HG02642 (cell line): ENCODE data around the gene MGAT5.

Experiments used
- ATAC-seq: cut with Tn5 transposase; IDR thresholded peaks from one replicate; pipeline ENCODE4 v1.9.1; 2021; ENCODE audit warnings: mild to moderate bottlenecking; ENCODE audit not compliant: unreplicated experiment, poor library complexity

The MGAT5 gene

GRCh38 chr2:134482131-134482723 lies 228.4 kb downstream of the MGAT5 start:
- no peak for ATAC-seq

GRCh38 chr2:134482766-134483340 lies 229.0 kb downstream of the MGAT5 start:
- ATAC-seq: no peak

- ATAC-seq: no peak
These were observed 236.0 kb downstream of the MGAT5 start for GRCh38 chr2:134489732-134490384.

DNA sequence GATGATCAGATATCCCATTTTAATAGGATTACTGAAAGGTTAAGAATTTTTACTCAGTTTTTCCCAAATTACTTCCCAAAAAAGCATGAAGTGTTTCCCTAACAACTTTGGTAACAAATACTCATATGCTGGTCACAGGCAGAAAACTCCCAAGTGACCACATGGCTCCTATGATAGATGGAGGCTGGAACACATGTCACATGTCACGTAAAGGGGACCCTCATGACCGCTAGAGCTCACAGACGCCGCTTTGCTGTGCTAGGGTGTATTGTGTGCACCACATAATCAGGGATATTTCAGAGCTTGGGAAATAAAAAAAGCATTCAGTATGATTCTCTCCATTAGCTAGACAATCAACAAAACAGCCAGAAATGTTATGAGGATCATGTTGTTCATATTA lies 236.7 kb downstream of the MGAT5 start:
- ATAC-seq: no peak

- no peak for ATAC-seq
These were observed 237.2 kb downstream of the MGAT5 start for GRCh38 chr2:134491022-134491421.

DNA sequence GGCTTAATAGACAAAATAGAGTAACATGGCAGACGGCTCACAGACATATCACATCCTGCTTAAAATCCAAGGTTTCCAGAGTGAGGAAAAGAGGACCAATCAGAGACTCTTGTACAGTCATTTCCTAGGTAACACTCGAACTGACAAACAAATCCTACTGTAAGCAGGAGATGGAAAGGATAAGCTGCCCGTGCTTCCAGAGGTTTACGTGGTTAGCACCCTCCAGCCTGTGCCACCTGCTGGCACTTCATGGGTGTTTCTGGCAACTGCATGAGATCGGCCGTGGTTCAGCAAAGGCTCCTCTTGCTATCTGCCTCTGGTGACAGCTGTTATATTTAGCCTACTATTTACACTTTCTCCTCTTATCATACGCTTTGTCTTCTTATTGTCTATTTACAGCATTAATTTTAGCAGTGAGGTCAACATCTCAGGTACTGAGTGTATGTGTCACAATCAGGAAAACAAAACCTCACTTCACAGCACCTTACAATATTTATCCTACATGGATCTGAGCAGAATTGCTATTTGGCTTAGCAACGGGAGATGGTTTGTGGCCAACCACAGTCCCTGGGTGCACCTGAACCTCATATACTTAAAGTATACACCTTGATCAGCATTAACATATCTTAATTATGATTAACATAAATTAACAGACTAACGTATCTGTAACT lies 238.0 kb downstream of the MGAT5 start:
- ATAC-seq: no peak

DNA sequence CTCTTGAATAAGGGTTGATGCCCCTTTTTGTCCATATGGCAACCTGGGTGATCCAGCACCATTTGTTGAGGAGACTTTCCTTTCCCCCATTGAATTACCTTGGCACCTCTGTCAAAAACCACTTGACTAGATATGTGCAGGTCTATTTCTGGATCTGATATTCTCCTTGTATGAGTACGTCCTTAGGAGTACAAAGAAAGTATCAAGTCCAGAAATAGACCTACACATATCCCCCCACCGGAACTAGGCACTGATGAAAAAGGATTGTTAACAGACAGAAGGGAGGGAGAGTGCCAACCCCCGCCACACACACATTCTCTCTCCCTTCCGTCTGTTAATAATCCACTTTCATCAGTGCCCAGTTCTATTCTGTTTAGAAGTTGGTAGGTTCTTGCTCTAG lies 239.9 kb downstream of the MGAT5 start:
- ATAC-seq: no peak

DNA sequence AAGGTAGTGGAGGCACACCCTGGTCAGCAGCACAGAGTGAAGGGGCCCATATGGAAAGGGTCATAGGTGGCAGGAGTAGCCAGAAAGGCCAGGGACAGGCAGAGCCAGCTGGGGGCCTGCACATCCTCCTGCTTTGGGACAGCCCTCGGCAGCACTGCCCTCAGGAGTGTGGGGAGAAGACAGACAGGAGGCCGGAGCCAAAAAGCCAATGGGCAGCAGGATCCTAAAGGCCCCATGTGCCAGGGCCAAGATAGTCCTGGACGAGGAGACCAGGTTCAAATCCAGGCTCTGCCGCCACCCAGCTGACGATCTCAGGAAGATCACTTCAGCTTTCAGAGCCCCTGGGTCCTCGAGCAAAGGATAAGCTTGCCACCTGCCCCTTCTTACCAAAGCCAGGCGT lies 244.8 kb downstream of the MGAT5 start:
- ATAC-seq: no peak

DNA sequence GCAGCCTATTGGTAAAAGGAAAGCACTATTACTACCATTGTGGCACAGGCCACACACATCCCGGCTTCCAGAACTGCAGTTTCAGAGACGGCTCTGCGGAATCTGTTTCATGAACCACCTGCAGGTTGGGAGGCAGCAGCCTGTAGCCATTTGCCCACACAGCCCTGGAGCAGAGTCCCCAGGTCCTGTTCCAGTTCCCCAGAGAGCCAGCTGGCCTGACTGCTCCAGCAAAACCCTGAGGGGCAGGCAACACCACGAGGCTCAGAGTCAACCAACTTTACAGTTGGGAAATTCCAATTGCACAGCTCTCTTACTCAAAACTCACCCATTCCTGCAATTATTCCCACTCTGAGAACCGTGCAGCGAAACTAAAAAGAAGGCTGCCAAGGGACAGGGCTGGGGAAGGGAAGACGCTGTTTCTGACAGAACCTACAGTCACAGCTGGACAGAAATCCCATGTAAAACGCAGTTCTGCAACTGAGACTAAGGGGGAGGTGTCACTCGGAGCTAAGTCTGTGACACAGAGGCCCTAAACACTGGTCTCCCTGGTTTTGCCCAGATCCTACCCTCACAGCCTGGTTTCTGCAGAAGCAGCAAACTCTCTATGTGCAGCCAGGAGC lies 245.5 kb downstream of the MGAT5 start:
- ATAC-seq: no peak

- ATAC-seq: no peak
These were observed 246.5 kb downstream of the MGAT5 start for GRCh38 chr2:134500211-134500935.

DNA sequence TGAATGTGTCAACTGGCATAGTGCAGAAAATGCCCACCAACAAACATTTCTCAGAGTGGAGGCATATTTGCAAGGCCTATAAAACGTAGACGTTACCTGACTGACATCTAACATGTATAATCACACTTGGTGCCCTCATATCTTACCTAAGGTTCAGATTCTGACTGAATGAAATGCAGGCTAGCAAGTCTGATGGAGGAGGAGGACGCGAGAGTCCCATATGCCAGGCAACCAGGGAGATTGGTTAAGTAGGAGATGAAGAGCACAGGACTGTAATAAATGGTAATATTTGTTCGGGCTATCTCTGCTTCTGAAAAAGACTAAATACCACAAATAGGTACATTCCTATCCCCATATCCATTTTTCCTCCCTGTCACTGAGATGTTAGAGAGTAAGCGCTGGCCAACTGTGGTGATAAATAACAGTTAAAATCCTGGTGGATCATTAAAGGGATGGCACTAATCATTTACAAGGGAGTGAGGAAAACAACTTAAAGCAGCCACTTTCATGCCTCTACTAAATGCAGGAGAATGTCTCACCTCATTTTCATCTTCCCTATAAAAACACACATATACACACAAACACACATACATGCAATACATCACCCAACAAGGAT lies 247.7 kb downstream of the MGAT5 start:
- ATAC-seq: no peak

GRCh38 chr2:134502104-134502503 lies 248.2 kb downstream of the MGAT5 start:
- no peak for ATAC-seq
